Trophoblast cell (in vitro differentiated cells and primary cell): ENCODE measurements around the gene ASIC3.

Experiments
- DNase-seq, 2 donors: peaks; one replicate each; pipeline ENCODE4 v3.0.0-alpha.2; 2016
- H2AFZ ChIP-seq: 2 replicates; pipeline ENCODE4 v1.6.1; 2013; ENCODE audit warnings: low read length, moderate library complexity, mild to moderate bottlenecking; ENCODE audit not compliant: insufficient read depth, poor library complexity
- H2AK5ac ChIP-seq: 2 replicates; pipeline ENCODE4 v1.6.1; 2013; ENCODE audit warnings: mild to moderate bottlenecking, low read length
- H2BK120ac ChIP-seq: 2 replicates; pipeline ENCODE4 v1.6.1; 2013; ENCODE audit warnings: low read length, mild to moderate bottlenecking, moderate library complexity; ENCODE audit not compliant: insufficient read depth, poor library complexity
- H2BK12ac ChIP-seq: 2 replicates; pipeline ENCODE4 v1.6.1; 2013; ENCODE audit warnings: mild to moderate bottlenecking, low read length, moderate library complexity
- H2BK5ac ChIP-seq: 2 replicates; pipeline ENCODE4 v1.6.1; 2013; ENCODE audit warnings: low read length, low read depth, moderate library complexity, mild to moderate bottlenecking; ENCODE audit not compliant: poor library complexity
- H3K14ac ChIP-seq: 2 replicates; pipeline ENCODE4 v1.6.1; 2013; ENCODE audit warnings: mild to moderate bottlenecking, low read length
- H3K18ac ChIP-seq: 2 replicates; pipeline ENCODE4 v1.6.1; 2013; ENCODE audit warnings: mild to moderate bottlenecking, low read length
- H3K23ac ChIP-seq: 2 replicates; pipeline ENCODE4 v1.6.1; 2013; ENCODE audit warnings: low read length
- H3K27ac ChIP-seq: 2 replicates; pipeline ENCODE4 v1.5.1; 2013; ENCODE audit warnings: low read depth, mild to moderate bottlenecking, inconsistent platforms, low read length, moderate library complexity
- H3K27me3 ChIP-seq: 2 replicates; pipeline ENCODE4 v1.6.1; 2013; ENCODE audit warnings: inconsistent platforms, mild to moderate bottlenecking, low read length, moderate library complexity; ENCODE audit not compliant: insufficient read depth
- H3K36me3 ChIP-seq, 2 experiments: 1 replicate in 1 of 2; 2 replicates in 1 of 2; pipeline ENCODE4 v1.6.1; 2013; ENCODE audit warnings: low read length in 2 of 2, mild to moderate bottlenecking in 2 of 2, moderate library complexity in 1 of 2; ENCODE audit not compliant: insufficient read depth in 2 of 2, control insufficient read depth in 1 of 2
- H3K4ac ChIP-seq: 2 replicates; pipeline ENCODE4 v1.6.1; 2013; ENCODE audit warnings: low read depth, mild to moderate bottlenecking, low read length, moderate library complexity
- H3K4me1 ChIP-seq, 2 experiments: 1 replicate in 1 of 2; 2 replicates in 1 of 2; pipeline ENCODE4 v1.6.1; 2013; ENCODE audit warnings: low read length in 2 of 2, mild to moderate bottlenecking in 2 of 2, moderate library complexity in 1 of 2; ENCODE audit not compliant: insufficient read depth in 2 of 2, control insufficient read depth in 1 of 2
- H3K4me2 ChIP-seq: 2 replicates; pipeline ENCODE4 v1.6.1; 2013; ENCODE audit warnings: inconsistent platforms, mild to moderate bottlenecking, low read length, moderate library complexity
- H3K4me3 ChIP-seq: 2 replicates; pipeline ENCODE4 v1.5.1; 2013; ENCODE audit warnings: mild to moderate bottlenecking, low read depth, low read length, inconsistent platforms
- H3K79me1 ChIP-seq: one replicate; pipeline ENCODE4 v1.6.1; 2013; ENCODE audit warnings: low read length
- H3K79me2 ChIP-seq: 2 replicates; pipeline ENCODE4 v1.6.1; 2013; ENCODE audit warnings: low read length, mild to moderate bottlenecking; ENCODE audit not compliant: control insufficient read depth, insufficient read depth, poor library complexity
- H3K9ac ChIP-seq: 2 replicates; pipeline ENCODE4 v1.6.1; 2013; ENCODE audit warnings: mild to moderate bottlenecking, low read length
- H3K9me3 ChIP-seq: 2 replicates; pipeline ENCODE4 v1.6.1; 2013; ENCODE audit warnings: low read depth, mild to moderate bottlenecking, control low read depth, inconsistent platforms, low read length; ENCODE audit not compliant: insufficient read depth
- H4K12ac ChIP-seq: 2 replicates; pipeline ENCODE4 v1.6.1; 2013; ENCODE audit warnings: low read depth, mild to moderate bottlenecking, low read length, moderate library complexity
- H4K8ac ChIP-seq: 2 replicates; pipeline ENCODE4 v1.6.1; 2013; ENCODE audit warnings: low read depth, mild to moderate bottlenecking, low read length, moderate library complexity
- H4K91ac ChIP-seq: one replicate; pipeline ENCODE4 v1.6.1; 2013; ENCODE audit warnings: low read depth, mild to moderate bottlenecking, low read length, moderate library complexity
- WGBS: extraction: QIAGEN DNeasy Blood & Tissue Kit; methylation state at CpG from one replicate; pipeline ENCODE4 v1.1.7; 2013; ENCODE audit warnings: missing lambda C conversion rate; ENCODE audit not compliant: insufficient read length, insufficient coverage; ENCODE audit errors: extremely low coverage; 5-methylcytosine and 5-hydroxymethylcytosine counted together

The ASIC3 gene

GRCh38 chr7:151078233-151079040 lies 30.1 kb downstream of the ASIC3 start:
- no peak overlapping the region for H3K9ac ChIP-seq
- no peak overlapping the region for H3K18ac ChIP-seq
- H2BK120ac ChIP-seq, result no peak overlapping the region
- no peak overlapping the region for H3K27ac ChIP-seq
- H3K14ac ChIP-seq, result no peak overlapping the region
- H3K27me3 ChIP-seq, result no peaks in the 10 kb centered on the region
- peaks cover 25% of the 10 kb centered on the region for H3K79me2 ChIP-seq
- H4K8ac ChIP-seq, result no peak overlapping the region
- H3K4me3 ChIP-seq, result no peak overlapping the region
- no peak overlapping the region for H2BK12ac ChIP-seq
- DNase-seq, result no peak
- peaks cover 17% of the 10 kb centered on the region for H3K79me1 ChIP-seq
- no peak overlapping the region for H3K4ac ChIP-seq
- peaks cover 43 to 53% of the 10 kb centered on the region in 2 experiments for H3K36me3 ChIP-seq
- H2BK5ac ChIP-seq, result no peak overlapping the region
- H2AK5ac ChIP-seq, result no peak overlapping the region
- H3K4me1 ChIP-seq, result peaks cover 29 to 36% of the 10 kb centered on the region in 2 experiments
- no peak overlapping the region for H2AFZ ChIP-seq
- no peak overlapping the region for H4K12ac ChIP-seq
- no peak overlapping the region for H4K91ac ChIP-seq
- WGBS, result no CpG with 5 or more reads among the region's 22 CpGs
- H3K4me2 ChIP-seq, result no peak overlapping the region
- no peak overlapping the region for H3K23ac ChIP-seq
- H3K9me3 ChIP-seq, result no peaks in the 10 kb centered on the region

- Histone ChIP-seq H2BK5ac (no peak overlapping the region), H3K4ac (peak overlapping the region; percentile 77), H3K9ac (peak overlapping the region; percentile 94), H4K12ac (peak overlapping the region; percentile 68), H3K36me3 (peaks cover 34 to 45% of the 10 kb centered on the region in 2 experiments), H2BK120ac (peak overlapping the region; percentile 93), H3K27ac (no peak overlapping the region), H3K9me3 (no peaks in the 10 kb centered on the region), H3K4me1 (peaks cover 31 to 40% of the 10 kb centered on the region in 2 experiments), H3K79me2 (peaks cover 25% of the 10 kb centered on the region), H3K27me3 (no peaks in the 10 kb centered on the region), H4K91ac (peak overlapping the region; percentile 71), H2AK5ac (peak overlapping the region; percentile 97), H4K8ac (peak overlapping the region; percentile 84), H3K14ac (peak overlapping the region; percentile 68), H2AFZ (no peak overlapping the region), H3K4me3 (peak overlapping the region; percentile 92), H3K18ac (peak overlapping the region; percentile 38), H3K23ac (no peak overlapping the region), H3K79me1 (peaks cover 19% of the 10 kb centered on the region), H2BK12ac (no peak overlapping the region), H3K4me2 (peak overlapping the region; percentile 66)
- no CpG with 5 or more reads among the region's 27 CpGs for WGBS
- no peak for DNase-seq
Observed at GRCh38 chr7:151079199-151079910, 31.0 kb downstream of the ASIC3 start.

GRCh38 chr7:151080067-151080521 lies 31.8 kb downstream of the ASIC3 start:
- Histone ChIP-seq H3K27ac (peak overlapping the region; percentile 81), H3K4ac (peak overlapping the region; percentile 77), H3K4me1 (peaks cover 31 to 40% of the 10 kb centered on the region in 2 experiments), H3K9me3 (no peaks in the 10 kb centered on the region), H3K79me1 (peaks cover 19% of the 10 kb centered on the region), H2BK120ac (peak overlapping the region; percentile 93), H2BK12ac (no peak overlapping the region), H4K8ac (peak overlapping the region; percentile 84), H3K4me3 (peak overlapping the region; percentile 92), H4K91ac (peak overlapping the region; percentile 71), H3K27me3 (no peaks in the 10 kb centered on the region), H3K36me3 (peaks cover 26 to 37% of the 10 kb centered on the region in 2 experiments), H4K12ac (peak overlapping the region; percentile 68), H3K23ac (no peak overlapping the region), H3K79me2 (peaks cover 25% of the 10 kb centered on the region), H3K14ac (peak overlapping the region; percentile 68), H2AK5ac (peak overlapping the region; percentile 97), H3K4me2 (peak overlapping the region; percentile 66), H2AFZ (peak overlapping the region; percentile 35), H3K9ac (peak overlapping the region; percentile 94), H2BK5ac (peak overlapping the region; percentile 97), H3K18ac (peak overlapping the region; percentile 38)
- no CpG with 5 or more reads among the region's 31 CpGs for WGBS
- DNase-seq, result peak in 1 of 2 donors; percentile 38

- Histone ChIP-seq H3K27me3 (no peaks in the 10 kb centered on the region), H3K4me3 (peak within 1 kb of the TSS; percentile 92), H3K36me3 (peaks cover 21 to 32% of the 10 kb centered on the region in 2 experiments), H2BK120ac (peak within 1 kb of the TSS; percentile 93), H3K14ac (peak within 1 kb of the TSS; percentile 68), H2AFZ (peak within 1 kb of the TSS; percentile 35), H3K9ac (peak within 1 kb of the TSS; percentile 94), H3K4me2 (peak within 1 kb of the TSS; percentile 84), H3K27ac (peak within 1 kb of the TSS; percentile 86), H4K91ac (peak within 1 kb of the TSS; percentile 87), H2AK5ac (peak within 1 kb of the TSS; percentile 97), H3K4ac (peak within 1 kb of the TSS; percentile 77), H3K79me2 (peaks cover 25% of the 10 kb centered on the region), H3K9me3 (no peaks in the 10 kb centered on the region), H4K12ac (peak within 1 kb of the TSS; percentile 68), H2BK5ac (peak within 1 kb of the TSS; percentile 97), H3K4me1 (peaks cover 37 to 45% of the 10 kb centered on the region in 2 experiments), H3K23ac (no peak within 1 kb of the TSS), H4K8ac (peak within 1 kb of the TSS; percentile 88), H3K79me1 (peaks cover 23% of the 10 kb centered on the region), H2BK12ac (peak within 1 kb of the TSS; percentile 10), H3K18ac (peak within 1 kb of the TSS; percentile 67)
- peak; percentile 87 to 93 for DNase-seq
- WGBS, result no CpG with 5 or more reads among the region's 66 CpGs
Observed at GRCh38 chr7:151080522-151081169, 32.3 kb downstream of the ASIC3 start, which contains the start of gene FASTK. Gene FASTK, minus strand, starts transcription at chr7:151080809. Its CDS starts 43 bp downstream, at chr7:151080766.
